ENCODE data around the gene ZNF316. TPM values are rescaled to one million over a fixed set of nuclear protein-coding genes. Genes with fewer than 3 reads are reported as not detected.

Gene ZNF316
- total RNA-seq, 1 experiment from 2014 or later, result 22.2 TPM

DNA sequence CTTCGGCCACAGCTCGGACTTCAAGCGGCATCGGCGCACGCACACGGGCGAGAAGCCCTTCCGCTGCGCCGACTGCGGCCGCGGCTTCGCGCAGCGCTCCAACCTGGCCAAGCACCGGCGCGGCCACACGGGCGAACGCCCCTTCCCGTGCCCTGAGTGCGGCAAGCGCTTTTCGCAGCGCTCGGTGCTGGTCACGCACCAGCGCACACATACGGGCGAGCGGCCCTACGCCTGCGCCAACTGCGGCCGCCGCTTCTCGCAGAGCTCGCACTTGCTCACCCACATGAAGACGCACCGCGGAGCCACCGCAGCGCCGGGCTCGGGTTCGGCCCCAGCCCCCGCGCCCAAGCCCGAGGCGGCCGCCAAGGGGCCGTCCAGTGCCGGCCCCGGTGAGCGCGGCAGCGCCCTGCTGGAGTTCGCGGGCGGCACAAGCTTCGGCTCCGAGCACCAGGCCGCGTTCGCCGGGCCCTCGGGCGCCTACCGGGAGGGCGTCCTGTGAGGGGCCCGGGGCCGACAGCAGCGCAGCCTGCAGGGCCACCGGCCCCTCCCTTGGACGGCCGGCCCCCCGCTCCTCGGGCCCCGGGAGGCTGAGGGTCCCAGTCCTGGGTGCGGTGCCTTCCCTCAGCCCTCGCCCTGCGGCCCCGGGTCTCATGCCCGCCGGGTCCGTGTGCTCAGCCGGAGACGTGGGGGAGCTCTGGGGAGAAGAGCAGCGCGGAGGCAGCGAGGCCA, 17.2 kb downstream of the ZNF316 start:
- Mint-ChIP-seq H3K4me1 (peaks cover 9 to 12% of the 10 kb centered on the region in 2 experiments), H3K27me3 (ENCODE audit: low read depth) (no peaks in the 10 kb centered on the region), H3K9me3 (peaks cover 0 to 4% of the 10 kb centered on the region in 2 experiments; a peak in 3 of 5 replicates), H3K27ac (no peak overlapping the region), H3K36me3 (ENCODE audit: insufficient read depth in 1 of 3, low read depth in 3 of 3) (peaks cover 15 to 26% (median 20%) of the 10 kb centered on the region in 3 experiments), H3K4me3 (no peak overlapping the region)
- Histone ChIP-seq H3K14ac (ENCODE audit: insufficient read depth, low read length) (no peak overlapping the region), H2BK20ac (ENCODE audit: low read depth, low read length, poor library complexity, severe bottlenecking) (no peak overlapping the region), H3K23me2 (ENCODE audit: insufficient read length, low read depth, low read length, poor library complexity, severe bottlenecking) (no peaks in the 10 kb centered on the region), H2BK120ac (ENCODE audit: low read depth, low read length, poor library complexity, severe bottlenecking) (no peak overlapping the region), H4K5ac (ENCODE audit: insufficient read length, low read depth, low read length) (no peak overlapping the region), H2BK15ac (ENCODE audit: low read depth, low read length) (no peak overlapping the region), H3K9ac (ENCODE audit: extremely low read depth, insufficient read length, low read length) (no peak overlapping the region), H3K27ac (ENCODE audit: insufficient read length, low read depth, low read length) (no peak overlapping the region), H3K23ac (ENCODE audit: insufficient read length, low read depth, low read length) (no peak overlapping the region), H4K91ac (ENCODE audit: insufficient read length, low read depth, low read length) (no peak overlapping the region), H3K18ac (ENCODE audit: insufficient read length, low read depth, low read length) (no peak overlapping the region), H3K56ac (ENCODE audit: insufficient read length, low read depth, low read length) (no peak overlapping the region), H3K9me3 (ENCODE audit: control insufficient read depth, low read depth, low read length) (no peaks in the 10 kb centered on the region), H3T11ph (ENCODE audit: low read length) (no peak overlapping the region), H2BK12ac (ENCODE audit: insufficient read length, low read depth, low read length) (no peak overlapping the region), H4K20me1 (ENCODE audit: control insufficient read depth, insufficient read depth, insufficient read length) (no peaks in the 10 kb centered on the region), H3K4me1 (ENCODE audit: insufficient read depth, low read length) (no peaks in the 10 kb centered on the region), H3K4me2 (ENCODE audit: insufficient read depth, insufficient read length, low read length) (no peak overlapping the region), H4K8ac (replicated peaks; ENCODE audit: insufficient read length, low read depth, low read length) (no peak overlapping the region), H3K79me2 (ENCODE audit: insufficient read depth, low read length) (no peaks in the 10 kb centered on the region), H3K79me1 (ENCODE audit: insufficient read depth, low read depth, low read length, poor library complexity, severe bottlenecking) (no peaks in the 10 kb centered on the region), H2AFZ (ENCODE audit: low read length) (no peak overlapping the region), H3K4ac (ENCODE audit: low read depth, low read length) (no peak overlapping the region), H2BK5ac (ENCODE audit: insufficient read length, low read length) (no peak overlapping the region), H3K27me3 (ENCODE audit: insufficient read depth, low read length) (no peaks in the 10 kb centered on the region), H2AK5ac (ENCODE audit: insufficient read length, low read length) (no peak overlapping the region)
- TF ChIP-seq, protein P1, sequence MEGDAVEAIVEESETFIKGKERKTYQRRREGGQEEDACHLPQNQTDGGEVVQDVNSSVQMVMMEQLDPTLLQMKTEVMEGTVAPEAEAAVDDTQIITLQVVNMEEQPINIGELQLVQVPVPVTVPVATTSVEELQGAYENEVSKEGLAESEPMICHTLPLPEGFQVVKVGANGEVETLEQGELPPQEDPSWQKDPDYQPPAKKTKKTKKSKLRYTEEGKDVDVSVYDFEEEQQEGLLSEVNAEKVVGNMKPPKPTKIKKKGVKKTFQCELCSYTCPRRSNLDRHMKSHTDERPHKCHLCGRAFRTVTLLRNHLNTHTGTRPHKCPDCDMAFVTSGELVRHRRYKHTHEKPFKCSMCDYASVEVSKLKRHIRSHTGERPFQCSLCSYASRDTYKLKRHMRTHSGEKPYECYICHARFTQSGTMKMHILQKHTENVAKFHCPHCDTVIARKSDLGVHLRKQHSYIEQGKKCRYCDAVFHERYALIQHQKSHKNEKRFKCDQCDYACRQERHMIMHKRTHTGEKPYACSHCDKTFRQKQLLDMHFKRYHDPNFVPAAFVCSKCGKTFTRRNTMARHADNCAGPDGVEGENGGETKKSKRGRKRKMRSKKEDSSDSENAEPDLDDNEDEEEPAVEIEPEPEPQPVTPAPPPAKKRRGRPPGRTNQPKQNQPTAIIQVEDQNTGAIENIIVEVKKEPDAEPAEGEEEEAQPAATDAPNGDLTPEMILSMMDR (conservative IDR thresholded peaks at IDR 0.05), result no peak
- WGBS (ENCODE audit: extremely low coverage, insufficient read length, low lambda C conversion rate), result no CpG with 5 or more reads among the region's 94 CpGs
- no peak for DNase-seq
